Hippocampal formation (tissue), 2 donors: ENCODE measurements around the gene KRT3.
"Not testable (repeated sequence)": the region's sequence is repeated elsewhere in the genome, so short reads cannot be mapped to it uniquely, and the experiment has no call there.

Experiments used
- DNase-seq, 2 donors: peaks; one replicate each; lab custom pipeline; 2025; lab: John Stamatoyannopoulos, UW

Gene KRT3

GRCh38 chr12:52760623-52761022, 35.3 kb downstream of the KRT3 start:
- DNase-seq: no peak

GRCh38 chr12:52759695-52760094, 36.2 kb downstream of the KRT3 start:
- DNase-seq: no peak

GRCh38 chr12:52759218-52759617, 36.7 kb downstream of the KRT3 start:
- DNase-seq: no peak

GRCh38 chr12:52757449-52758176, 38.3 kb downstream of the KRT3 start:
- DNase-seq: no peak

- no peak for DNase-seq
Observed at GRCh38 chr12:52756281-52756960, 39.5 kb downstream of the KRT3 start.

GRCh38 chr12:52755533-52755932, 40.4 kb downstream of the KRT3 start:
- DNase-seq: no peak

- DNase-seq: no peak
Observed at GRCh38 chr12:52754135-52754534, 41.8 kb downstream of the KRT3 start.

- DNase-seq: no peak
Observed at GRCh38 chr12:52753283-52753682, 42.6 kb downstream of the KRT3 start.

- no peak for DNase-seq
Observed at GRCh38 chr12:52752516-52752915, 43.4 kb downstream of the KRT3 start.

GRCh38 chr12:52751795-52752194, 44.1 kb downstream of the KRT3 start:
- no peak for DNase-seq

GRCh38 chr12:52750532-52750931, 45.4 kb downstream of the KRT3 start:
- not testable (repeated sequence) for DNase-seq

- no peak for DNase-seq
Observed at GRCh38 chr12:52749827-52750226, 46.1 kb downstream of the KRT3 start.

- no peak for DNase-seq
Observed at GRCh38 chr12:52748578-52748977, 47.3 kb downstream of the KRT3 start.

- DNase-seq: no peak
Observed at GRCh38 chr12:52745554-52745953, 50.4 kb downstream of the KRT3 start.

- DNase-seq: no peak
Observed at GRCh38 chr12:52744493-52745156, 51.3 kb downstream of the KRT3 start.

- DNase-seq: no peak
Observed at GRCh38 chr12:52742822-52743457, 53.0 kb downstream of the KRT3 start.

- no peak for DNase-seq
Observed at GRCh38 chr12:52742196-52742580, 53.7 kb downstream of the KRT3 start.

GRCh38 chr12:52741375-52742195, 54.3 kb downstream of the KRT3 start:
- DNase-seq: no peak

- no peak for DNase-seq
Observed at GRCh38 chr12:52740584-52740983, 55.3 kb downstream of the KRT3 start.

- no peak for DNase-seq
Observed at GRCh38 chr12:52739963-52740362, 56.0 kb downstream of the KRT3 start.
